Adrenal gland (tissue), 5 donors: ENCODE measurements around the gene TRH.

Source experiments
- POLR2A ChIP-seq, 2 donors: fragments of 450-650 bp; IDR thresholded peaks; one replicate each; pipeline ENCODE4 v1.6.1; 2017; ENCODE audit warnings: antibody characterized with exemption in 2 of 2, mild to moderate bottlenecking in 2 of 2, moderate library complexity in 1 of 2
- TF ChIP-seq, protein P1 (sequence below), 6 experiments: fragments of 450-650 bp in 4 of 6; fragments of 200-600 bp in 2 of 6; sonication (generic) in 1 of 6; IDR thresholded peaks; 1 replicate in 5 of 6; 2 replicates in 1 of 6; pipeline versions ENCODE4 v1.5.1 to v1.8.0; 2016 to 2021; ENCODE audit warnings: antibody characterized with exemption in 6 of 6, mild to moderate bottlenecking in 2 of 6, moderate library complexity in 1 of 6
- donor health status: DM: no; HTN: no; CAD: no.

DNA sequence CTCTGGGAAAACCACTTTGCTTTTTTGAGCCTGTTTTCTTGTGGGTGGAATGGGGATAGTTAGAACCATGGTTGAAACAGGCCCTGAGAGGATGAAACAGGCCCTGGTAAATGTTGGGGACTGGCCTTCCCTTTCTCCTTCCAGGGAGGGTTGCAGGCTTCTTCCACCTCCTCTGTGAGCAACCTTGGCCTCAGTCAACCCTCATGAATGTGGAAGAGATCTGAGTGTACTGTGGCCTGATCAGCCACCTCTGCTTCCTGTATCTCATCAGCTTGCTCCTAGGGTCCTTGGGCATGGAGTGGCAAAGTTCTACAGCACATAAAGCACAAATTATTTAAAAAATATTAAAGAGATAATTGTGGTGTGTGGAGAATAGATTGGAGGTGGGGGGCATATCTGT lies 17.6 kb upstream of the TRH start:
- TF ChIP-seq, protein P1, sequence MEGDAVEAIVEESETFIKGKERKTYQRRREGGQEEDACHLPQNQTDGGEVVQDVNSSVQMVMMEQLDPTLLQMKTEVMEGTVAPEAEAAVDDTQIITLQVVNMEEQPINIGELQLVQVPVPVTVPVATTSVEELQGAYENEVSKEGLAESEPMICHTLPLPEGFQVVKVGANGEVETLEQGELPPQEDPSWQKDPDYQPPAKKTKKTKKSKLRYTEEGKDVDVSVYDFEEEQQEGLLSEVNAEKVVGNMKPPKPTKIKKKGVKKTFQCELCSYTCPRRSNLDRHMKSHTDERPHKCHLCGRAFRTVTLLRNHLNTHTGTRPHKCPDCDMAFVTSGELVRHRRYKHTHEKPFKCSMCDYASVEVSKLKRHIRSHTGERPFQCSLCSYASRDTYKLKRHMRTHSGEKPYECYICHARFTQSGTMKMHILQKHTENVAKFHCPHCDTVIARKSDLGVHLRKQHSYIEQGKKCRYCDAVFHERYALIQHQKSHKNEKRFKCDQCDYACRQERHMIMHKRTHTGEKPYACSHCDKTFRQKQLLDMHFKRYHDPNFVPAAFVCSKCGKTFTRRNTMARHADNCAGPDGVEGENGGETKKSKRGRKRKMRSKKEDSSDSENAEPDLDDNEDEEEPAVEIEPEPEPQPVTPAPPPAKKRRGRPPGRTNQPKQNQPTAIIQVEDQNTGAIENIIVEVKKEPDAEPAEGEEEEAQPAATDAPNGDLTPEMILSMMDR (IDR thresholded peaks at IDR 0.05): no peak
- TF ChIP-seq POLR2A (IDR thresholded peaks at IDR 0.05): no peak
